GM23338 (cell line): ENCODE results near the gene SCARF1.

Source experiments
- EZH2 ChIP-seq: fragments of 200-600 bp; sonication (generic); IDR thresholded peaks from one replicate; pipeline ENCODE4 v1.8.0; 2017; ENCODE audit warnings: antibody characterized with exemption, mild to moderate bottlenecking, low read depth; ENCODE audit not compliant: unreplicated experiment
- EZH2phosphoT487 ChIP-seq: fragments of 200-600 bp; sonication (generic); IDR thresholded peaks from one replicate; pipeline ENCODE4 v1.8.1; 2018; ENCODE audit warnings: antibody characterized with exemption; ENCODE audit not compliant: unreplicated experiment
- POLR2AphosphoS5 ChIP-seq: IDR thresholded peaks from 2 replicates; pipeline ENCODE4 v1.6.1; 2016; ENCODE audit warnings: antibody characterized with exemption, low read depth
- ZNF114 ChIP-seq: fragments of 250-450 bp; sonication (Bioruptor Pico); IDR thresholded peaks from 2 replicates; pipeline ENCODE4 v1.5.0; 2020; ENCODE audit warnings: mild to moderate bottlenecking, moderate library complexity
- TF ChIP-seq, protein P1 (sequence below): IDR thresholded peaks from one replicate; pipeline ENCODE4 v1.6.1; 2018; ENCODE audit warnings: antibody characterized with exemption; ENCODE audit not compliant: unreplicated experiment
- TF ChIP-seq, protein P2 (sequence below), 2 experiments: fragments of 200-600 bp in 1 of 2; sonication (generic) in 1 of 2; conservative IDR thresholded peaks; 2 replicates each; pipeline versions ENCODE4 v1.5.1 to v1.6.1; 2016 to 2017; ENCODE audit warnings: antibody characterized with exemption in 2 of 2, low read depth in 2 of 2, mild to moderate bottlenecking in 2 of 2, moderate library complexity in 1 of 2

DNA sequence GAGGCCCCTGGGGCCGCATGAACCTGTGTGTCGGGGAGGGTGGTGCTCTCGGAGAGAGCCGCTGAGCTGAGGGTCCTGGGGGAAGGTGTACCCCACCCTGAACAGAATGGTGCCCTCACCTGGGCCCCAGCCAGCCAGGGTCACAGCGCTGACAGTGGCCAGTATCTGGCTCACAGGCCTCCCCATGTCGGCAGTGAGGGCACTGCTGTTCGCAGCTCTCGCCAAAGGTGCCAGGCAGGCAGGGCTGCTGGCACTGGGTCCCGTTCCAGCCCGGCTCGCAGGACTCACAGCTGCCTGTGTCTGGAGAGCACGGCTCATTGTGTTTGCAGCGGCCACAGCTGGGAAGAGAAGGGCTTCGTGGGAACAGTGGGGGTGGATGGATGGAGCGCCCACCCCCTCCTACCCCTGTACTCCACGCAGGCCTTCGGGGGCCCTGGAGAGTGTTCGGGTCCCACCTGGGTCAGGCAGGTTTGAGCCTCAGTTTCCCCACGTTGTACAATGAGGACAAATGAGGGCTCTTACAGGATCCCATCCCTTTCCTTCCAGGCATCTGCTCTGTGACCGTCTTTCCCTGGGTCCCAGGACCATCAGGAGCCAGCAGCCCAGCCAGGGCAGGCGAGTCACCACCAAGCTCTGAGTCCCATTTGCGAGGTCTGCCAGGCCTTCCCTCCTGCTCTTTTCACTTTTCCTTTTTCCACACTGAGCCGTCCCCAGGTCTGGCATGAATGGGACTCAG, 5.0 kb downstream of the SCARF1 start:
- TF ChIP-seq, protein P1, sequence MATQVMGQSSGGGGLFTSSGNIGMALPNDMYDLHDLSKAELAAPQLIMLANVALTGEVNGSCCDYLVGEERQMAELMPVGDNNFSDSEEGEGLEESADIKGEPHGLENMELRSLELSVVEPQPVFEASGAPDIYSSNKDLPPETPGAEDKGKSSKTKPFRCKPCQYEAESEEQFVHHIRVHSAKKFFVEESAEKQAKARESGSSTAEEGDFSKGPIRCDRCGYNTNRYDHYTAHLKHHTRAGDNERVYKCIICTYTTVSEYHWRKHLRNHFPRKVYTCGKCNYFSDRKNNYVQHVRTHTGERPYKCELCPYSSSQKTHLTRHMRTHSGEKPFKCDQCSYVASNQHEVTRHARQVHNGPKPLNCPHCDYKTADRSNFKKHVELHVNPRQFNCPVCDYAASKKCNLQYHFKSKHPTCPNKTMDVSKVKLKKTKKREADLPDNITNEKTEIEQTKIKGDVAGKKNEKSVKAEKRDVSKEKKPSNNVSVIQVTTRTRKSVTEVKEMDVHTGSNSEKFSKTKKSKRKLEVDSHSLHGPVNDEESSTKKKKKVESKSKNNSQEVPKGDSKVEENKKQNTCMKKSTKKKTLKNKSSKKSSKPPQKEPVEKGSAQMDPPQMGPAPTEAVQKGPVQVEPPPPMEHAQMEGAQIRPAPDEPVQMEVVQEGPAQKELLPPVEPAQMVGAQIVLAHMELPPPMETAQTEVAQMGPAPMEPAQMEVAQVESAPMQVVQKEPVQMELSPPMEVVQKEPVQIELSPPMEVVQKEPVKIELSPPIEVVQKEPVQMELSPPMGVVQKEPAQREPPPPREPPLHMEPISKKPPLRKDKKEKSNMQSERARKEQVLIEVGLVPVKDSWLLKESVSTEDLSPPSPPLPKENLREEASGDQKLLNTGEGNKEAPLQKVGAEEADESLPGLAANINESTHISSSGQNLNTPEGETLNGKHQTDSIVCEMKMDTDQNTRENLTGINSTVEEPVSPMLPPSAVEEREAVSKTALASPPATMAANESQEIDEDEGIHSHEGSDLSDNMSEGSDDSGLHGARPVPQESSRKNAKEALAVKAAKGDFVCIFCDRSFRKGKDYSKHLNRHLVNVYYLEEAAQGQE: no peak
- TF ChIP-seq, protein P2, sequence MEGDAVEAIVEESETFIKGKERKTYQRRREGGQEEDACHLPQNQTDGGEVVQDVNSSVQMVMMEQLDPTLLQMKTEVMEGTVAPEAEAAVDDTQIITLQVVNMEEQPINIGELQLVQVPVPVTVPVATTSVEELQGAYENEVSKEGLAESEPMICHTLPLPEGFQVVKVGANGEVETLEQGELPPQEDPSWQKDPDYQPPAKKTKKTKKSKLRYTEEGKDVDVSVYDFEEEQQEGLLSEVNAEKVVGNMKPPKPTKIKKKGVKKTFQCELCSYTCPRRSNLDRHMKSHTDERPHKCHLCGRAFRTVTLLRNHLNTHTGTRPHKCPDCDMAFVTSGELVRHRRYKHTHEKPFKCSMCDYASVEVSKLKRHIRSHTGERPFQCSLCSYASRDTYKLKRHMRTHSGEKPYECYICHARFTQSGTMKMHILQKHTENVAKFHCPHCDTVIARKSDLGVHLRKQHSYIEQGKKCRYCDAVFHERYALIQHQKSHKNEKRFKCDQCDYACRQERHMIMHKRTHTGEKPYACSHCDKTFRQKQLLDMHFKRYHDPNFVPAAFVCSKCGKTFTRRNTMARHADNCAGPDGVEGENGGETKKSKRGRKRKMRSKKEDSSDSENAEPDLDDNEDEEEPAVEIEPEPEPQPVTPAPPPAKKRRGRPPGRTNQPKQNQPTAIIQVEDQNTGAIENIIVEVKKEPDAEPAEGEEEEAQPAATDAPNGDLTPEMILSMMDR (conservative IDR thresholded peaks at IDR 0.05; ENCODE audit: low read depth in 2 of 2): no peak
- TF ChIP-seq POLR2AphosphoS5 (no peak), EZH2phosphoT487 (no peak), ZNF114 (no peak), EZH2 (no peak)
